Measurements from ENCODE around the gene CCDC70. TPM values are rescaled to one million over a fixed set of nuclear protein-coding genes. Genes with fewer than 3 reads are reported as not detected.

CCDC70 gene
- total RNA-seq, 6 donors from 2014 or later = not detected

GRCh38 chr13:51862957-51863356, 1.2 kb downstream of the CCDC70 start:
- Histone ChIP-seq H3K4me1 (no peaks in the 10 kb centered on the region), H3K4me3 (no peak overlapping the region), H3K36me3 (no peaks in the 10 kb centered on the region), H3K27ac (no peak overlapping the region), H3K9me3 (no peaks in the 10 kb centered on the region), H3K27me3 (no peaks in the 10 kb centered on the region)
- DNase-seq (no peak), ATAC-seq (ENCODE audit: low FRiP score in 2 of 2) (no peak)
- WGBS, 2 donors = 58 to 63% methylated on average over 7 of the region's 7 CpGs
- TF ChIP-seq POLR2AphosphoS5 (IDR thresholded peaks at IDR 0.05) (no peak), POLR2A (IDR thresholded peaks at IDR 0.05) (no peak), CTCF (IDR thresholded peaks at IDR 0.05) (no peak), EP300 (IDR thresholded peaks at IDR 0.05) (no peak)

- Histone ChIP-seq H3K36me3 (no peaks in the 10 kb centered on the region), H3K9me3 (no peaks in the 10 kb centered on the region), H3K27me3 (no peaks in the 10 kb centered on the region), H3K4me1 (no peaks in the 10 kb centered on the region), H3K4me3 (no peak overlapping the region), H3K27ac (no peak overlapping the region)
- no peak for ATAC-seq (ENCODE audit: low FRiP score in 2 of 2)
- TF ChIP-seq POLR2AphosphoS5 (IDR thresholded peaks at IDR 0.05) (no peak), CTCF (IDR thresholded peaks at IDR 0.05) (no peak), EP300 (IDR thresholded peaks at IDR 0.05) (no peak), POLR2A (IDR thresholded peaks at IDR 0.05) (no peak)
- DNase-seq = peak in 1 of 2 donors; percentile 43
- 84 to 87% methylated on average over 6 to 7 of the region's 7 CpGs for WGBS, 2 donors
Measured at GRCh38 chr13:51865838-51866237, 4.1 kb downstream of the CCDC70 start.

- H3K9me3 ChIP-seq = no peaks in the 10 kb centered on the region
- no peaks in the 10 kb centered on the region for H3K36me3 ChIP-seq
- WGBS, 2 donors = 78 to 89% methylated on average over 4 of the region's 4 CpGs
- DNase-seq (no peak), ATAC-seq (ENCODE audit: low FRiP score in 2 of 2) (no peak)
- TF ChIP-seq CTCF (IDR thresholded peaks at IDR 0.05) (no peak), POLR2A (IDR thresholded peaks at IDR 0.05) (no peak), EP300 (IDR thresholded peaks at IDR 0.05) (no peak), POLR2AphosphoS5 (IDR thresholded peaks at IDR 0.05) (no peak)
- no peak overlapping the region for H3K27ac ChIP-seq
- H3K4me3 ChIP-seq = no peak overlapping the region
- H3K4me1 ChIP-seq = no peaks in the 10 kb centered on the region
- H3K27me3 ChIP-seq = no peaks in the 10 kb centered on the region
Measured at GRCh38 chr13:51867062-51867461, 5.3 kb downstream of the CCDC70 start.

- Histone ChIP-seq H3K27ac (no peak overlapping the region), H3K4me1 (no peaks in the 10 kb centered on the region), H3K36me3 (no peaks in the 10 kb centered on the region), H3K4me3 (no peak overlapping the region), H3K27me3 (no peaks in the 10 kb centered on the region), H3K9me3 (no peaks in the 10 kb centered on the region)
- 85 to 88% methylated on average over 6 of the region's 6 CpGs for WGBS, 2 donors
- no peak for DNase-seq
- TF ChIP-seq EP300 (IDR thresholded peaks at IDR 0.05) = no peak
- TF ChIP-seq POLR2A (IDR thresholded peaks at IDR 0.05) = no peak
- no peak for TF ChIP-seq POLR2AphosphoS5 (IDR thresholded peaks at IDR 0.05)
- no peak for TF ChIP-seq CTCF (IDR thresholded peaks at IDR 0.05)
- no peak for ATAC-seq (ENCODE audit: low FRiP score in 2 of 2)
Measured at GRCh38 chr13:51869916-51870315, 8.1 kb downstream of the CCDC70 start.

GRCh38 chr13:51870616-51871015, 8.8 kb downstream of the CCDC70 start:
- no peaks in the 10 kb centered on the region for H3K9me3 ChIP-seq
- H3K27me3 ChIP-seq = no peaks in the 10 kb centered on the region
- ATAC-seq (ENCODE audit: low FRiP score in 2 of 2) (no peak), DNase-seq (no peak)
- no peaks in the 10 kb centered on the region for H3K36me3 ChIP-seq
- 62 to 63% methylated on average over 3 of the region's 3 CpGs for WGBS, 2 donors
- no peak overlapping the region for H3K4me3 ChIP-seq
- TF ChIP-seq POLR2AphosphoS5 (IDR thresholded peaks at IDR 0.05) (no peak), POLR2A (IDR thresholded peaks at IDR 0.05) (no peak), CTCF (IDR thresholded peaks at IDR 0.05) (no peak), EP300 (IDR thresholded peaks at IDR 0.05) (no peak)
- H3K4me1 ChIP-seq = no peaks in the 10 kb centered on the region
- H3K27ac ChIP-seq = no peak overlapping the region
